Prostate gland (tissue), 2 donors: ENCODE results near the gene CLEC16A. TPM values are rescaled to one million over a fixed set of nuclear protein-coding genes. Genes with fewer than 3 reads are reported as not detected.

Source experiments
- DNase-seq: peaks from one replicate; pipeline ENCODE4 v3.0.0-alpha.2; 2019; ENCODE audit warnings: low spot score
- H3K27ac ChIP-seq, 2 donors: fragments of 200-600 bp; sonication (generic); 2 replicates each; pipeline ENCODE4 v1.5.1; 2017 to 2019
- H3K27me3 ChIP-seq: fragments of 200-600 bp; sonication (generic); replicated peaks from 2 replicates; pipeline ENCODE4 v1.5.1; 2019; ENCODE audit not compliant: insufficient read depth
- H3K36me3 ChIP-seq, 2 donors: fragments of 200-600 bp; sonication (generic); 1 replicate in 1 of 2; 2 replicates in 1 of 2; pipeline versions ENCODE4 v1.5.1 to v1.8.1; 2017 to 2019
- H3K4me1 ChIP-seq: fragments of 200-600 bp; sonication (generic); replicated peaks from 2 replicates; pipeline ENCODE4 v1.5.1; 2019
- H3K4me3 ChIP-seq, 2 donors: fragments of 200-600 bp; sonication (generic); 2 replicates each; pipeline ENCODE4 v1.5.1; 2017 to 2019
- H3K9me3 ChIP-seq: fragments of 200-600 bp; sonication (generic); 2 replicates; pipeline ENCODE4 v1.5.1; 2017
- POLR2A ChIP-seq: fragments of 450-650 bp; IDR thresholded peaks from one replicate; pipeline ENCODE4 v1.6.1; 2016; ENCODE audit warnings: antibody characterized with exemption, mild to moderate bottlenecking
- POLR2AphosphoS5 ChIP-seq: sonication (generic); formaldehyde crosslinking; IDR thresholded peaks from one replicate; pipeline ENCODE4 v1.6.1; 2017; ENCODE audit warnings: antibody characterized with exemption
- WGBS: methylation state at CpG from one replicate; pipeline ENCODE4 v1.1.5; 2018; 5-methylcytosine and 5-hydroxymethylcytosine counted together
- intact Hi-C: fragments of 100-400 bp; cut with DNase I; formaldehyde crosslinking; loops from one replicate; pipeline ENCODE4 v1.14.2; 2022
- total RNA-seq, 2 donors: library from RNA; depleted of rRNA; stranded (reverse); fragments of >200 nt; gene quantifications; one replicate each; pipeline ENCODE4 v1.1.0, GENCODE V29; 2016
- TF ChIP-seq, protein P1 (sequence below), 4 experiments: fragments of 200-600 bp in 2 of 4; fragments of 450-650 bp in 2 of 4; sonication (generic) in 2 of 4; IDR thresholded peaks; 1 replicate in 3 of 4; 2 replicates in 1 of 4; pipeline ENCODE4 v1.5.1; 2016 to 2019; ENCODE audit warnings: antibody characterized with exemption in 4 of 4, mild to moderate bottlenecking in 2 of 4, moderate library complexity in 2 of 4

CLEC16A gene
- total RNA-seq, 2 donors from 2014 or later, result 26.1 to 52.2 TPM

DNA sequence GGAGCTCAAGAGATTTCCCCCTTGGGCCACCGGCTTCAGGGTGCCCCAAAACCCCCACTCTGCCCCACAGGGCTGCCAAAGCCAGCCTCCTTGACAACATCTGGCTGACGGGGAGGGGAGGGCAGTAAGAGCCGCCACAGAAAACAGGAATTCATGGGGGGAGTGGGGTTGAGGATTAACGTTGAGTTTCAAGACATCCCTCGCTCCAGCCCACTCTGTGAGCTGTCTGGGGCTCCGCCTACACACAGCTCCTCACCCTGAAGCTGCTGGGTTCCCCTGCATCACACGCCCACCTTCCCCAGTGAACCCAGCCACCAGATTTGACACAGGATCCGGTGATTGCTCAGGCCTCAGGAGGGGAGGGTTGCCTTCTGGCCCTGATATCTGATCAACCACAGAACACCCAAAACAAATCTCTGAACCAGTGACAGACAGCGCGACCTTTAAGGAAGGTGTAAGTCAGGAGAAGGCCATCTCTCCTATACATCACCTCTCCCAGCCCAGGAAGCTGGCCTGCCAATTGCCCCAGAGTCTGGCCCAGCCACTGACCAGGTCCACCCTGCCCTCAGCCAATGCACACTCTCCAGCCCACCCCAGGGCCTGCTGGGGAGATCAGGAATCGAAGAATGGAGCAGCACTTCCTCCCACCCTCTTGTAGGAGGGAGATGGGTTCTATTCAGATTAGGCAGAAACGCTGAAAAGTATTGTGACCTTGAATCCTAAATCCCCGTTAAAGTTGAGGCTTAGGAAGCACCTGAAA is 132.1 kb downstream of the CLEC16A start:
- H3K4me3 ChIP-seq, result no peak overlapping the region
- no peaks in the 10 kb centered on the region for H3K36me3 ChIP-seq
- TF ChIP-seq, protein P1, sequence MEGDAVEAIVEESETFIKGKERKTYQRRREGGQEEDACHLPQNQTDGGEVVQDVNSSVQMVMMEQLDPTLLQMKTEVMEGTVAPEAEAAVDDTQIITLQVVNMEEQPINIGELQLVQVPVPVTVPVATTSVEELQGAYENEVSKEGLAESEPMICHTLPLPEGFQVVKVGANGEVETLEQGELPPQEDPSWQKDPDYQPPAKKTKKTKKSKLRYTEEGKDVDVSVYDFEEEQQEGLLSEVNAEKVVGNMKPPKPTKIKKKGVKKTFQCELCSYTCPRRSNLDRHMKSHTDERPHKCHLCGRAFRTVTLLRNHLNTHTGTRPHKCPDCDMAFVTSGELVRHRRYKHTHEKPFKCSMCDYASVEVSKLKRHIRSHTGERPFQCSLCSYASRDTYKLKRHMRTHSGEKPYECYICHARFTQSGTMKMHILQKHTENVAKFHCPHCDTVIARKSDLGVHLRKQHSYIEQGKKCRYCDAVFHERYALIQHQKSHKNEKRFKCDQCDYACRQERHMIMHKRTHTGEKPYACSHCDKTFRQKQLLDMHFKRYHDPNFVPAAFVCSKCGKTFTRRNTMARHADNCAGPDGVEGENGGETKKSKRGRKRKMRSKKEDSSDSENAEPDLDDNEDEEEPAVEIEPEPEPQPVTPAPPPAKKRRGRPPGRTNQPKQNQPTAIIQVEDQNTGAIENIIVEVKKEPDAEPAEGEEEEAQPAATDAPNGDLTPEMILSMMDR (IDR thresholded peaks at IDR 0.05), result no peak
- TF ChIP-seq POLR2AphosphoS5 (no peak), POLR2A (no peak)
- H3K4me1 ChIP-seq, result no peaks in the 10 kb centered on the region
- DNase-seq, result no peak
- H3K27me3 ChIP-seq, result no peaks in the 10 kb centered on the region
- H3K27ac ChIP-seq, result no peak overlapping the region
- no peaks in the 10 kb centered on the region for H3K9me3 ChIP-seq
- intact Hi-C loops, result no loop called here
- 75% methylated on average over 13 of the region's 13 CpGs for WGBS

DNA sequence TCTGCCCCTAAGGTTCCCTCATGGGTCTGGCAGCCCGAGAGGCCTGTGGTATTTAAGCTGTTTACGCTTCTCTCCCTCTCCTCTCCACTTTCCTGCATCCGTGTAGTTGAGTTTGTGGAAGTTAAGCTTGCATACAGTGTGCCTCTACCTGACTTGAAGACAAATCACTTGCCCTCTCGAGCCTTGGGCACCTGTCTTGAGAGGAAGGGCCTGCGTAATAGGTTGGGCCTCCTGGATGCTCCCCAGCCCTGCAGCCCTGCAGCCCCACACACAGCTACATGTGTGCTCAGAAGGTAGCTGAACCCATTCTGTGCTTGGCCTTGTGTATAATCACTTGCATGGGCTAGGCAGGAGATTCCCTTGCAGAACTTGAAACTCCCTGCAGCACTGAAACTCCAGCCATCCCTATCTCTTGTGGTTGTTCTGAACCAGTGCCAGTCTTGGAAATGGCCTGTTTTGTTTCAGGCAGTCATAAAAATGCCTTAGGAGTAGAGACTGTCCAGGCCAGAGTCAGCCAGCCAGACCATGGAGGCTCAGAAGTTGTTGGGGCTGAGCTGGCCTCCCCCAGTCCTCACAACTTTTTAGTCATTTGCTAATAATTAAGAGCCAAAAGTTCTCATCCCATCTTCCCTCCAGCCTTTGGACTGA is 134.6 kb downstream of the CLEC16A start:
- peak overlapping the region in 1 of 2 donors; percentile 6 for H3K27ac ChIP-seq
- H3K9me3 ChIP-seq, result no peaks in the 10 kb centered on the region
- peak; percentile 25 for DNase-seq
- no peaks in the 10 kb centered on the region for H3K4me1 ChIP-seq
- no peak overlapping the region for H3K4me3 ChIP-seq
- no peaks in the 10 kb centered on the region for H3K27me3 ChIP-seq
- WGBS, result 64% methylated on average over 5 of the region's 5 CpGs
- intact Hi-C loops, result no loop called here
- no peaks in the 10 kb centered on the region for H3K36me3 ChIP-seq
- no peak for TF ChIP-seq POLR2A
- TF ChIP-seq POLR2AphosphoS5, result peak; percentile 53

DNA sequence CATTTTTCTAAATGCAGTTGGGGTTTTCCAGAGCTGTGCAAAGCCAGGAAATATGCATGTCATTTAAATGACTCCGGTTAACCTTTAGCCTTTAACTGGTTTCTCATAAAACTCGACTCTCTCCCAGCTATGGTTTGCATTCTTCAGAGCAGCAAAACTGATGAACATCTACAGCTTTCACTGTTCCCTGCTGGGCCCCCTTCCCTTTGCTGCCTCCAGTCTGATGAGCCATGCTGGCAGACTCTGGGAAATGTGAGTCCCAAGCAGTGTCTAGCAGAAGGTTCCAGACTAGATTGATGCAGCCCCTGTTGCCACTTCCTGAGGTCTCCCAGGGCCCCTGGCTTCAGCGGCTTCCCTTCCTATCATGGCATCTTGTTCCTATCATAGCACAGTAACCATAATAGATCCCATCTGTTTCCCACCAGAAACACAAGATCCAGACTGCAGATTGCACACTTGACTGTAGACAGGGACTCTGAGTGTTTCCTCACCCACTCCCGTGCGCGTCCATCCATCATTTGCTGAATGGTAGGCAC is 135.4 kb downstream of the CLEC16A start:
- Histone ChIP-seq H3K4me1 (no peaks in the 10 kb centered on the region), H3K4me3 (no peak overlapping the region), H3K9me3 (no peaks in the 10 kb centered on the region), H3K27me3 (no peaks in the 10 kb centered on the region), H3K27ac (peak overlapping the region; percentile 2 to 32), H3K36me3 (no peaks in the 10 kb centered on the region)
- intact Hi-C loops, result no loop called here
- TF ChIP-seq POLR2AphosphoS5, result no peak
- TF ChIP-seq, protein P1 (IDR thresholded peaks at IDR 0.05), result no peak
- no peak for TF ChIP-seq POLR2A
- DNase-seq, result no peak
- 54% methylated on average over 6 of the region's 6 CpGs for WGBS

DNA sequence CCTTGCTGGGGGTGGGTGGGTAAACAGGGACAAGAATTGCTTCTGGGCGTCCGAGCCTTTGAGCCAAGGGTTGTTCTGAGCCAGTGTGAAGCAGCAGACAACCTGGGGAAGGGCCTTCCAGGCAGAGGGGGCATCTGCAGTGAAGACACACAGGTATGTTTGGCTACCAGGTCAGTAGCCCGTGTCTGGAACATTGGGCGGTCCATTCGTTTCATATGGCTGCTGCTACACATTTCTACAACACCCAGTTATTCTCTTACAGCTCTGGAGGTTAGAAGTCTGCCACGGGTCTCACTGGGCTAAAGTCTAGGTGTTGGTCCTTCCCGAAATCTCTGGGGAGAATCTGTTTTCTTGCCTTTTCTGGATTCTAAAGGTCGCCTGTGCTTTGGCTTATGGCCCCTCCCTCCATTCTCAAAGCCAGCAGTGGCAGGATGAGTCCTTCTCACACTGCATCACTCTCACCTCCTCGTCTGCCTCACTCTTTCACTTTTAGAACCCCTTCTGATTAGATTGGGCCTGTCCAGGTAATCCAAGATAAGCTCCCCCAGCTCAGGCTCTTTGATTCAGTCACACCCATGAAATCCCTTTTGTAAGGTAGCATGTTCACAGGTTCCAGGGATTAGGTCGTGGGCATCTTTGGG is 136.1 kb downstream of the CLEC16A start:
- TF ChIP-seq POLR2A (no peak), POLR2AphosphoS5 (no peak)
- TF ChIP-seq, protein P1 (IDR thresholded peaks at IDR 0.05), result no peak
- H3K27me3 ChIP-seq, result no peaks in the 10 kb centered on the region
- intact Hi-C loops, result no loop called here
- no peaks in the 10 kb centered on the region for H3K9me3 ChIP-seq
- H3K36me3 ChIP-seq, result no peaks in the 10 kb centered on the region
- 80% methylated on average over 10 of the region's 10 CpGs for WGBS
- no peak overlapping the region for H3K4me3 ChIP-seq
- H3K27ac ChIP-seq, result peak overlapping the region; percentile 2 to 32
- no peaks in the 10 kb centered on the region for H3K4me1 ChIP-seq
- no peak for DNase-seq

DNA sequence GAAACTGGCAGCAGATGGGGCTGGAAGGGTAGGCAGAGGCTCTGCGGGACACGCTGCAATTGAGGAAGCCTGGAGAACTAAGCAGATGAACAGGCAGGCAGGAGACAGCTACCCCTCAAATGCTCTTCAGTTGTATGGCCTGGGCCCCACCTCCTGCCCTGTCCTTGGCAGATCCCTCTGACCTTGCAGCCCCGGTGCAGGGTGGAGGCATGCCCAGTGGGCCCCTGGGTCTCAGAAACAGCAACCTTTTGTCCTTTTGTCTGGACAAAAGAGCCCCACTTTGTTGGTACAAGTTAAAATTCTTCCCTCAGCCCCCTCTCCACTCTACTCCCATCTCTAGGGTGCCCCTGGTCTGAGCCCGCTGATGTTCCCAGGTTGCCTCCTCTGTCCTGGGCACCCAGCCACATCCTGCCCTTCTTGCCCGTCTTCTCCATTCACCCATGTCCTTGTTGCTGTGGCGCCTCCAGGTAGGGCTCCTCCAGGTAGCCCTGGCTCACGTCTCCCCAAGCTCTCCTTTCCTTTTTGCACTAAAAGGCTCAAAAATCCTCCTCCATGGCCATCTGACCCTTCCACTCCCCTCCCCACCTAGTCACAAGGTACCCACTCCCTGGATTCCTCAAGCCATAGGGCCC is 136.8 kb downstream of the CLEC16A start:
- intact Hi-C loops, result no loop called here
- 93% methylated on average over 7 of the region's 7 CpGs for WGBS
- no peak for TF ChIP-seq POLR2A
- TF ChIP-seq POLR2AphosphoS5, result no peak
- TF ChIP-seq, protein P1 (IDR thresholded peaks at IDR 0.05), result no peak
- no peaks in the 10 kb centered on the region for H3K9me3 ChIP-seq
- no peaks in the 10 kb centered on the region for H3K36me3 ChIP-seq
- H3K27me3 ChIP-seq, result no peaks in the 10 kb centered on the region
- no peak for DNase-seq
- H3K4me3 ChIP-seq, result no peak overlapping the region
- H3K4me1 ChIP-seq, result no peaks in the 10 kb centered on the region
- no peak overlapping the region for H3K27ac ChIP-seq
